HFFc6 (cell line): ENCODE data around the gene MVB12B. TPM values are rescaled to one million over a fixed set of nuclear protein-coding genes. Genes with fewer than 3 reads are reported as not detected.

Experiments
- DNase-seq: peaks from one replicate; pipeline ENCODE4 v3.0.0-alpha.2; 2018
- H3K27ac Mint-ChIP-seq: 2 replicates; pipeline ENCODE4 v1.8.0; 2020; ENCODE audit warnings: mild to moderate bottlenecking, mixed read lengths
- H3K27me3 Mint-ChIP-seq: 2 replicates; pipeline ENCODE4 v1.8.0; 2021; ENCODE audit warnings: mild to moderate bottlenecking, moderate library complexity, mixed read lengths; ENCODE audit not compliant: insufficient read depth
- H3K36me3 Mint-ChIP-seq: 2 replicates; pipeline ENCODE4 v1.8.0; 2021; ENCODE audit warnings: low read depth, mixed read lengths
- H3K4me1 Mint-ChIP-seq: 2 replicates; pipeline ENCODE4 v1.8.0; 2020; ENCODE audit warnings: low read depth, mixed read lengths
- H3K4me3 Mint-ChIP-seq: 2 replicates; pipeline ENCODE4 v1.8.0; 2020; ENCODE audit warnings: mild to moderate bottlenecking, moderate library complexity, mixed read lengths
- H3K9me3 Mint-ChIP-seq: 2 replicates; pipeline ENCODE4 v1.8.0; 2020; ENCODE audit warnings: mild to moderate bottlenecking, mixed read lengths
- CTCF ChIP-seq: fragments of 200-600 bp; sonication (generic); IDR thresholded peaks from 2 replicates; pipeline ENCODE4 v1.5.0; 2021; ENCODE audit warnings: antibody characterized with exemption, mild to moderate bottlenecking
- total RNA-seq, 6 experiments: library from RNA; stranded (reverse); fragmentation: NEBNext Ultra II Directional; extraction: Animal tissue kit (Norgen Biotek cat#: 25700); gene quantifications; 2 replicates in 1 of 6; 3 replicates in 5 of 6; pipeline ENCODE4 v1.2.3, GENCODE V29; 2021

The MVB12B gene
- total RNA-seq, 6 experiments from 2014 or later: 4.4 to 8.3 (median 6.7) TPM

GRCh38 chr9:126486276-126486675, 159.6 kb downstream of the MVB12B start:
- Mint-ChIP-seq H3K27me3 (no peaks in the 10 kb centered on the region; the same call in 1 of the 2 replicates), H3K27ac (no peak overlapping the region), H3K9me3 (no peaks in the 10 kb centered on the region), H3K36me3 (no peaks in the 10 kb centered on the region), H3K4me1 (no peaks in the 10 kb centered on the region), H3K4me3 (no peak overlapping the region)
- DNase-seq: no peak
- no peak for TF ChIP-seq CTCF

- no peaks in the 10 kb centered on the region; the same call in 1 of the 2 replicates for H3K27me3 Mint-ChIP-seq
- DNase-seq: no peak
- no peak overlapping the region for H3K27ac Mint-ChIP-seq
- no peak overlapping the region for H3K4me3 Mint-ChIP-seq
- no peaks in the 10 kb centered on the region for H3K36me3 Mint-ChIP-seq
- no peaks in the 10 kb centered on the region for H3K4me1 Mint-ChIP-seq
- no peak for TF ChIP-seq CTCF
- no peaks in the 10 kb centered on the region for H3K9me3 Mint-ChIP-seq
Observed at GRCh38 chr9:126487856-126488255, 161.2 kb downstream of the MVB12B start.

GRCh38 chr9:126488310-126488709, 161.7 kb downstream of the MVB12B start:
- no peak for TF ChIP-seq CTCF

GRCh38 chr9:126488881-126489404, 162.3 kb downstream of the MVB12B start:
- DNase-seq: no peak
- Mint-ChIP-seq H3K27ac (no peak overlapping the region), H3K4me3 (no peak overlapping the region), H3K27me3 (no peaks in the 10 kb centered on the region; the same call in 1 of the 2 replicates), H3K36me3 (no peaks in the 10 kb centered on the region), H3K9me3 (no peaks in the 10 kb centered on the region), H3K4me1 (no peaks in the 10 kb centered on the region)
- TF ChIP-seq CTCF: no peak

More at GRCh38 chr9:126488310-126488709, 161.7 kb downstream of the MVB12B start:
- Mint-ChIP-seq H3K27ac (no peak overlapping the region), H3K36me3 (no peaks in the 10 kb centered on the region), H3K9me3 (no peaks in the 10 kb centered on the region), H3K4me1 (no peaks in the 10 kb centered on the region), H3K27me3 (no peaks in the 10 kb centered on the region; the same call in 1 of the 2 replicates), H3K4me3 (no peak overlapping the region)
- no peak for DNase-seq

- H3K27ac Mint-ChIP-seq: no peak overlapping the region
Observed at GRCh38 chr9:126489581-126490213, 163.1 kb downstream of the MVB12B start.

More at GRCh38 chr9:126489581-126490213, 163.1 kb downstream of the MVB12B start:
- Mint-ChIP-seq H3K4me3 (no peak overlapping the region), H3K4me1 (no peaks in the 10 kb centered on the region), H3K36me3 (no peaks in the 10 kb centered on the region), H3K9me3 (no peaks in the 10 kb centered on the region), H3K27me3 (peaks cover 2% of the 10 kb centered on the region; the same call in 1 of the 2 replicates)
- DNase-seq: no peak
- TF ChIP-seq CTCF: no peak
